ENCODE measurements around the gene GNAQ. TPM values are rescaled to one million over a fixed set of nuclear protein-coding genes. Genes with fewer than 3 reads are reported as not detected.
A peak's percentile ranks its signal among the peaks of the same experiment; 100 is the strongest.

GNAQ gene
- total RNA-seq, 2 donors from 2014 or later: 15.8 to 22.1 TPM

GRCh38 chr9:77743386-77743785 is 288.2 kb downstream of the GNAQ start:
- Histone ChIP-seq H3K27me3 (no peaks in the 10 kb centered on the region), H3K9me3 (no peaks in the 10 kb centered on the region), H3K27ac (no peak overlapping the region), H3K4me3 (no peak overlapping the region), H3K36me3 (replicated peaks in 1 of 2; ENCODE audit: insufficient read depth in 1 of 2, low read depth in 2 of 2) (no peaks in the 10 kb centered on the region), H3K4me1 (no peaks in the 10 kb centered on the region)
- no peak for TF ChIP-seq POLR2A (IDR thresholded peaks at IDR 0.05)
- TF ChIP-seq, protein P1, sequence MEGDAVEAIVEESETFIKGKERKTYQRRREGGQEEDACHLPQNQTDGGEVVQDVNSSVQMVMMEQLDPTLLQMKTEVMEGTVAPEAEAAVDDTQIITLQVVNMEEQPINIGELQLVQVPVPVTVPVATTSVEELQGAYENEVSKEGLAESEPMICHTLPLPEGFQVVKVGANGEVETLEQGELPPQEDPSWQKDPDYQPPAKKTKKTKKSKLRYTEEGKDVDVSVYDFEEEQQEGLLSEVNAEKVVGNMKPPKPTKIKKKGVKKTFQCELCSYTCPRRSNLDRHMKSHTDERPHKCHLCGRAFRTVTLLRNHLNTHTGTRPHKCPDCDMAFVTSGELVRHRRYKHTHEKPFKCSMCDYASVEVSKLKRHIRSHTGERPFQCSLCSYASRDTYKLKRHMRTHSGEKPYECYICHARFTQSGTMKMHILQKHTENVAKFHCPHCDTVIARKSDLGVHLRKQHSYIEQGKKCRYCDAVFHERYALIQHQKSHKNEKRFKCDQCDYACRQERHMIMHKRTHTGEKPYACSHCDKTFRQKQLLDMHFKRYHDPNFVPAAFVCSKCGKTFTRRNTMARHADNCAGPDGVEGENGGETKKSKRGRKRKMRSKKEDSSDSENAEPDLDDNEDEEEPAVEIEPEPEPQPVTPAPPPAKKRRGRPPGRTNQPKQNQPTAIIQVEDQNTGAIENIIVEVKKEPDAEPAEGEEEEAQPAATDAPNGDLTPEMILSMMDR (IDR thresholded peaks at IDR 0.05): no peak
- ATAC-seq: no peak
- WGBS, 2 donors: 82 to 100% methylated on average over 1 of the region's 1 CpG
- intact Hi-C loops (cut with DNase I): no loop called here
- no peak for DNase-seq

DNA sequence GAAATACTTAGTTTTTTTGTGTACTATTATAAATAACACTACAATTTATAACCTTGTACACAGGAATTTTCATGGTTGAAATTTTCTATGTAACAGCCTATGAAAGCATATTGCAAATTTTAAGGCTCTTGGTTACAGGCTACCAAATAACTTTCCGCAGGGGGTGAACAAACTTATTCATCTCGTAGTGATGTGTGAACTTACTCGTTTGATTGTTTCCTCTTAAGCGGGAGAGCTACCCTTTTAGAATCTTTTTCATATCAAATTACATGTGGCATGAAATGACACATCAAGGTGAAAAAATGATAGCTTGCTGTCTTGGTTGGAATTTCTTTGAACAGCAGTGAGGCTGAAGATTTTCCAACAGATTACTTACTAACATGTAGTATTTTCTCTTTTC is 292.7 kb downstream of the GNAQ start:
- TF ChIP-seq POLR2A (IDR thresholded peaks at IDR 0.05): no peak
- TF ChIP-seq, protein P1 (IDR thresholded peaks at IDR 0.05): no peak
- ATAC-seq (no peak), DNase-seq (no peak)
- intact Hi-C loops (cut with DNase I): loop anchor here (10.0 kb wide), 1 partner anchor 304 kb away; no protein-coding TSS in a partner anchor
- Histone ChIP-seq H3K27me3 (no peaks in the 10 kb centered on the region), H3K27ac (no peak overlapping the region), H3K36me3 (replicated peaks in 1 of 2; ENCODE audit: insufficient read depth in 1 of 2, low read depth in 2 of 2) (no peaks in the 10 kb centered on the region), H3K4me3 (no peak overlapping the region), H3K4me1 (peaks cover 4% of the 10 kb centered on the region), H3K9me3 (no peaks in the 10 kb centered on the region)
- 94 to 95% methylated on average over 4 of the region's 4 CpGs for WGBS, 2 donors

DNA sequence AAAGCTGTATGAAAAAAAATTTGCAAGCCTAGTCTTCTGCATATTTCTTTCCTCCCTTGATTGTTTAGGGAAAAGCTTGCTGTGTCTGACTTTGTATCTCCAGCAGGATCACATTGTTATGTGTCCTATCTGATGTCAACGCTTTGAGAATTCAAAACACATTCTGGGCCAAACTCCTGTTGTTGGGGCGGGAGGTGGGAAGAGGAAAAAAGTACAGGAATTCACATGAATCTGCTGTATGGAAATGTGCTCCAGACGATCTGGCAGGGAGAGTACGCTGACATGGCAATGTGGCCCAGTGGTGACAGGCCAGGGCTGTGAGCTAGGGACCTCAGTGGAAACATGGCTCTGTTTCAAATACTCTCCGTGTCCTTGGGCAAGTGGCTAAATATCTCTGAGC is 296.1 kb downstream of the GNAQ start:
- Histone ChIP-seq H3K4me1 (peaks cover 4% of the 10 kb centered on the region), H3K36me3 (replicated peaks in 1 of 2; ENCODE audit: insufficient read depth in 1 of 2, low read depth in 2 of 2) (no peaks in the 10 kb centered on the region), H3K27me3 (no peaks in the 10 kb centered on the region), H3K9me3 (no peaks in the 10 kb centered on the region), H3K27ac (peak overlapping the region in 1 of 4 donors; percentile 10), H3K4me3 (no peak overlapping the region)
- WGBS, 2 donors: 27 to 38% methylated on average over 5 of the region's 5 CpGs
- DNase-seq: no peak
- ATAC-seq: no peak
- intact Hi-C loops (cut with DNase I): loop anchor here (10.0 kb wide), 1 partner anchor 301 kb away; no protein-coding TSS in a partner anchor
- no peak for TF ChIP-seq POLR2A (IDR thresholded peaks at IDR 0.05)
- TF ChIP-seq, protein P1 (IDR thresholded peaks at IDR 0.05): no peak

DNA sequence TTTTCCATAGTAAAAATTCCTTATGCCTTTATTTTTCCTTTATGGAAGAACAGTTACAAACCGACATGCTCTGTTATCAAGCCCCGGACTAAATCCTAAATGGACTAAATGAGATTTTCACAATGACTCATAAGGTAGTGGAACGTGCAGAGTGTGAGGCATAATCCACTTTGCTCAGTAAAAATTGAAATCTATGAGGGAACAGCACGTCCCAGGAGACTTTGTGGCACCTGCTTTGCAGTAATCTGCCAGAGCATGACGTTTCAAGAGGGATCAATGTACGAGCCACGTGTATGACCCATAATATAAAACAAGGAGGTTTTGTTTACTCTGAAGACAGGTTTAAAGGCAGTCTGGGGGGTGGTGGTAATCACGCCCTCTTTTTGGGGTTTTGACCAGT is 299.7 kb downstream of the GNAQ start:
- intact Hi-C loops (cut with DNase I): loop anchor here (10.0 kb wide), 1 partner anchor 297 kb away; no protein-coding TSS in a partner anchor
- peak; percentile 38 for ATAC-seq
- Histone ChIP-seq H3K4me3 (no peak overlapping the region), H3K27me3 (no peaks in the 10 kb centered on the region), H3K9me3 (no peaks in the 10 kb centered on the region), H3K36me3 (replicated peaks in 1 of 2; ENCODE audit: insufficient read depth in 1 of 2, low read depth in 2 of 2) (peaks cover 4 to 8% of the 10 kb centered on the region in 2 donors), H3K27ac (no peak overlapping the region), H3K4me1 (peaks cover 4% of the 10 kb centered on the region)
- TF ChIP-seq, protein P1 (IDR thresholded peaks at IDR 0.05): no peak
- TF ChIP-seq POLR2A (IDR thresholded peaks at IDR 0.05): no peak
- 67 to 72% methylated on average over 8 of the region's 8 CpGs for WGBS, 2 donors
- peak in 1 of 4 donors; percentile 13 for DNase-seq

- H3K4me3 ChIP-seq: no peak overlapping the region
- no peak for TF ChIP-seq POLR2A (IDR thresholded peaks at IDR 0.05)
- TF ChIP-seq, protein P1 (IDR thresholded peaks at IDR 0.05): no peak
- intact Hi-C loops (cut with DNase I): loop anchor here (10.0 kb wide), 1 partner anchor 296 kb away; no protein-coding TSS in a partner anchor
- H3K4me1 ChIP-seq: peaks cover 4% of the 10 kb centered on the region
- DNase-seq (no peak), ATAC-seq (no peak)
- no peak overlapping the region for H3K27ac ChIP-seq
- no peaks in the 10 kb centered on the region for H3K27me3 ChIP-seq
- H3K9me3 ChIP-seq: no peaks in the 10 kb centered on the region
- H3K36me3 ChIP-seq (replicated peaks in 1 of 2; ENCODE audit: insufficient read depth in 1 of 2, low read depth in 2 of 2): peaks cover 4 to 10% of the 10 kb centered on the region in 2 donors
- WGBS, 2 donors: 84 to 92% methylated on average over 3 to 5 of the region's 5 CpGs
Measured at GRCh38 chr9:77731008-77731698, 300.5 kb downstream of the GNAQ start.

Data from body of pancreas (tissue), 4 donors.